Lung (tissue), 12 donors: ENCODE data around the gene NCOA3. TPM values are rescaled to one million over a fixed set of nuclear protein-coding genes. Genes with fewer than 3 reads are reported as not detected.

Experiments used
- ATAC-seq: fragments of 200-7000 bp; cut with Tn5 transposase; one replicate; pipeline ENCODE4 v1.9.1; 2020; ENCODE audit warnings: moderate number of reproducible peaks; ENCODE audit not compliant: insufficient read depth, low FRiP score
- DNase-seq, 3 donors: peaks; one replicate each; pipeline ENCODE4 v3.0.0-alpha.2; 2013 to 2017
- H3K27ac ChIP-seq, 2 donors: one replicate each; pipeline ENCODE4 v1.5.1; 2013; ENCODE audit warnings: mild to moderate bottlenecking in 2 of 2, moderate library complexity in 2 of 2, control low read depth in 1 of 2, inconsistent platforms in 1 of 2, low read depth in 1 of 2, low read length in 1 of 2
- H3K27me3 ChIP-seq, 3 donors: one replicate each; pipeline ENCODE4 v1.5.1; 2013; ENCODE audit warnings: low read length in 2 of 3; ENCODE audit not compliant: control insufficient read depth in 3 of 3, insufficient read depth in 3 of 3
- H3K36me3 ChIP-seq, 4 donors: one replicate each; pipeline ENCODE4 v1.5.1; 2013; ENCODE audit warnings: low read length in 4 of 4, mild to moderate bottlenecking in 1 of 4, moderate library complexity in 1 of 4; ENCODE audit not compliant: control insufficient read depth in 4 of 4, insufficient read depth in 4 of 4
- H3K4me1 ChIP-seq, 5 donors: one replicate each; pipeline ENCODE4 v1.5.1; 2013; ENCODE audit warnings: low read length in 5 of 5, mild to moderate bottlenecking in 2 of 5, moderate library complexity in 1 of 5; ENCODE audit not compliant: control insufficient read depth in 5 of 5, insufficient read depth in 5 of 5
- H3K4me3 ChIP-seq: one replicate; pipeline ENCODE4 v1.5.1; 2013; ENCODE audit warnings: mild to moderate bottlenecking, control low read depth, moderate library complexity
- H3K9ac ChIP-seq, 2 donors: one replicate each; pipeline ENCODE4 v1.5.1; 2013; ENCODE audit warnings: low read length in 2 of 2, control low read depth in 1 of 2; ENCODE audit not compliant: insufficient read depth in 1 of 2
- H3K9me3 ChIP-seq, 4 donors: one replicate each; pipeline ENCODE4 v1.5.1; 2013; ENCODE audit warnings: low read length in 3 of 4, mild to moderate bottlenecking in 1 of 4, moderate library complexity in 1 of 4; ENCODE audit not compliant: control insufficient read depth in 4 of 4, insufficient read depth in 3 of 4
- WGBS, 2 donors: extraction: QIAGEN DNeasy Blood & Tissue Kit; methylation state at CpG; one replicate each; pipeline ENCODE4 v1.1.7; 2013; 5-methylcytosine and 5-hydroxymethylcytosine counted together
- polyA plus RNA-seq, 2 donors: library from polyadenylated mRNA; stranded (reverse); fragments of 200-250 nt; gene quantifications; one replicate each; pipeline ENCODE4 v1.2.1, GENCODE V29; 2013
- total RNA-seq, 2 donors: library from RNA; depleted of rRNA in 1 of 2; stranded (reverse); fragments of >200 nt in 1 of 2; gene quantifications; one replicate each; pipeline ENCODE4 v1.2.1, GENCODE V29; 2014 to 2021
- TF ChIP-seq, protein P1 (sequence below): IDR thresholded peaks from 2 replicates; pipeline ENCODE4 v1.5.1; 2012; ENCODE audit warnings: mild to moderate bottlenecking; ENCODE audit errors: control extremely low read depth, extremely low read depth
- donor health status: control.
- donor health status: control.
- donor health status: Bipolar disorder and iron deficiency.
- donor health status: healthy.
- donor health status: DM: yes; HTN: yes; CAD: no.

The NCOA3 gene
- total and polyA plus RNA-seq, 4 donors: 5.5 to 69.4 (median 22.6) TPM

DNA sequence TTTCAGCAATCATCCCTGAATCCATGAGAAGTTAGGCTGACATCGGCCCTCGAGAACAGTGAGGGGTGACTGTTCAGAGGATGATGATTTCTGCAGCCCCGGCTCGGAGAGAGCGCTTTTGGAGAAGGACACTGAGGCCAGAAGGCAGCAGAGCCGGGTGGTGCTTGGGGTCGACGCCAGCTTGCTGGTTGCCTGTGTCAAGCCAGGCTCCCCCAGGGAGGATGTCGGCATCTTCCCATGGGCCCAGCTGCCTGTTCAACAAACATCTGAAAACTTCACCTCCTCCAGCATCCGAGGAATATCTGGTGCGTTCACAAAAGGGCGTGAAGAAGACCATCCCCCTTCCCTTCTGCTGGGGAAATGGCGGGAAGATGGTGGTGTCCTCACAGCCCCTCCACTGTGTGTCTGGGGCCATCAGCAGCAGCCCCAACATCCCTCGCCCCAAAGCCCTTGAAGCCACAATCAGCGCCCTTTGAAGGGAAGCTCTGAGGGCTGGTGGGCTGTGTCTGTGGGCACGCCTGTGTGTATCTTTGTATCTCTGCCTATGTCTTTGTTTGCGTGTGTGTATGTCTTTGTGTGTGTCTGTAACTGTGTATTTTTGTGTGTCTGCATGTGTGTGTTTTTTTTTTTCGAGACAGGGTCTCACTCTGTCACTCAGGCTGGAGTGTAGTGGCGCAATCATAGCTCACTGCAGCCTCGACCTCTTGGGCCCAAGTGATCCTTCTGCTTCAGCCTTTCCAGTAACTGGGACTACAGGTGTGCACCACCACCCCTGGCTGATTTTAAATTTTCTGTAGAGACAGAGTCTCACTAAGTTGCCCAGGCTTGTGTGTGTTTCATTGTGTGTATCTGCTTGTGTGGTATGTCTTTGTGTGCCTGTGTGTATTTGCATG is 185.7 kb downstream of the NCOA3 start:
- Histone ChIP-seq H3K4me3 (no peak overlapping the region), H3K4me1 (peaks cover 0 to 5% (median 4%) of the 10 kb centered on the region in 5 donors), H3K27me3 (no peaks in the 10 kb centered on the region), H3K9me3 (peaks cover 0 to 15% (median 10%) of the 10 kb centered on the region in 4 donors), H3K36me3 (no peaks in the 10 kb centered on the region), H3K9ac (no peak overlapping the region), H3K27ac (no peak overlapping the region)
- DNase-seq (no peak), ATAC-seq (no peak)
- TF ChIP-seq, protein P1, sequence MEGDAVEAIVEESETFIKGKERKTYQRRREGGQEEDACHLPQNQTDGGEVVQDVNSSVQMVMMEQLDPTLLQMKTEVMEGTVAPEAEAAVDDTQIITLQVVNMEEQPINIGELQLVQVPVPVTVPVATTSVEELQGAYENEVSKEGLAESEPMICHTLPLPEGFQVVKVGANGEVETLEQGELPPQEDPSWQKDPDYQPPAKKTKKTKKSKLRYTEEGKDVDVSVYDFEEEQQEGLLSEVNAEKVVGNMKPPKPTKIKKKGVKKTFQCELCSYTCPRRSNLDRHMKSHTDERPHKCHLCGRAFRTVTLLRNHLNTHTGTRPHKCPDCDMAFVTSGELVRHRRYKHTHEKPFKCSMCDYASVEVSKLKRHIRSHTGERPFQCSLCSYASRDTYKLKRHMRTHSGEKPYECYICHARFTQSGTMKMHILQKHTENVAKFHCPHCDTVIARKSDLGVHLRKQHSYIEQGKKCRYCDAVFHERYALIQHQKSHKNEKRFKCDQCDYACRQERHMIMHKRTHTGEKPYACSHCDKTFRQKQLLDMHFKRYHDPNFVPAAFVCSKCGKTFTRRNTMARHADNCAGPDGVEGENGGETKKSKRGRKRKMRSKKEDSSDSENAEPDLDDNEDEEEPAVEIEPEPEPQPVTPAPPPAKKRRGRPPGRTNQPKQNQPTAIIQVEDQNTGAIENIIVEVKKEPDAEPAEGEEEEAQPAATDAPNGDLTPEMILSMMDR: no peak
- WGBS, 2 donors: 90 to 95% methylated on average over 20 of the region's 20 CpGs

DNA sequence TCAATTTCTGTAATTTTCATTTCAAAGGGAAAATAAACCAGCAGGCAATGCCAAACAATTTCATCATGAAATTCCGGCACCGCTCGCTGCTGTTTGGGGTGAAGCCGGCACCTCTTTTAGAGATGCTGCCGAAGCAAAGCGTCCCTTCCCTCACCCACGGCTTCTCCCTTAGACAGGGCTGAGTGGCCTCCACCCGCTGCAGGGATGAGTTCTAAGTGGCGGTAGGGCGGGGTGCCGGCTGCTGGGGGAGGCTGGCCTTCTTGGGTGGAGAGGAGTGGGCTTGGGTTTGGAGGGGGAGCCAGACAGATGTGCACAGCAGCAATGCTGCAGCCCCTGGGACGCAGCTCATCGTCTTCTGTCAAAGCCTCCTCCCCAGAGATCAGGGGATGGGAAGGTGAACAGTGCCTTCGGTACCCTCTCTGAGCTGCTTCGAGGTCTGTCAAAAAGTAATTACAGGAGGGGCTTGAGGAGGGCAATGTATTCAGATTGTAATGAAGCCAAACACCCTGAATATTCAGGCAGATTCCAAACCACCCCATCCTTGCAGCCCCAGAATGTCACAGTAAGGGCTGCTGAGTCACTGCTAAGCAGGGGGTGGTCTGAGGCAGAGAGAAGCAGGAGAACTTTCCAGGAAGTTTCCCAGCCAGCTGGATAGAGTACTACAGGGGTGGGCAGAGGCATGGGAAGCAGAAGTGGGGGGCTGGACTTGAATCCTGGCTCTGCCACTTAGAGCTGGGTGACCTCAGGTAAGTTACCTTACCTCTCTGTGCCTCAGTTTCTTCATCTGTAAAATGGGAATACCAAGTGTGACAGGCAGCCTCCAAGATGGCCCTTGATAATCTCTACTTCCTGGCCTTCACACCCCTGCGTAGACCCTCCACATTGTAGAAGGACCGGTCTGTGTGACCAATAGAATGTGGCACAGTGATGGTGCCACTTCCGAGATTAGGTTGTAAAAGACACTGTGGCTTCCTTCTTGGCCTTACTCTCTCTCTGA is 187.0 kb downstream of the NCOA3 start:
- Histone ChIP-seq H3K27ac (no peak overlapping the region), H3K9ac (no peak overlapping the region), H3K36me3 (no peaks in the 10 kb centered on the region), H3K27me3 (no peaks in the 10 kb centered on the region), H3K4me1 (no peaks in the 10 kb centered on the region), H3K4me3 (no peak overlapping the region), H3K9me3 (peaks cover 2 to 18% (median 11%) of the 10 kb centered on the region in 4 donors)
- ATAC-seq (no peak), DNase-seq (no peak)
- 83 to 91% methylated on average over 17 to 18 of the region's 18 CpGs for WGBS, 2 donors
- TF ChIP-seq, protein P1: no peak

DNA sequence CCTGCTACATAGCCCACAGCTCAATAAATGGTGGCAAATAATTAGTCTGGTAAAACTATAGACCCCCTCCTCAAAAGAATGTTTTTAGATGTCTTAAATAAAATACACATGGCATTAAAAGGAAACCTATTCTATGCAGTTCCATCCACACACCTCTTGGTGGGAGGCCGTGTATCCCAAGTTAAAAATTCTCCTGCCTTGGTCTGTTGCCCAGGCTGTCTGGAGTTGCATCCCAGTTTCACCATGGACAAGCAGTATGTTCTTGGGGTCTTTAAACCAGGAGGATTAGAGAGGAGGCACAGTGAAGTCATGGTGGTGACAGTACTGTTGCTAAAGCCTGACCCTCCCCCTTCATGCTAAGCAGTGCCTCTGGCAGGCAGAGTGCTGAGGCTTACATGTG is 188.0 kb downstream of the NCOA3 start:
- Histone ChIP-seq H3K27me3 (no peaks in the 10 kb centered on the region), H3K9ac (no peak overlapping the region), H3K36me3 (no peaks in the 10 kb centered on the region), H3K4me3 (no peak overlapping the region), H3K9me3 (peaks cover 2 to 18% (median 13%) of the 10 kb centered on the region in 4 donors), H3K4me1 (no peaks in the 10 kb centered on the region), H3K27ac (no peak overlapping the region)
- TF ChIP-seq, protein P1: no peak
- DNase-seq: no peak
- ATAC-seq: no peak
- 95 to 98% methylated on average over 1 of the region's 1 CpG for WGBS, 2 donors
